ENCODE measurements around the gene ZNF516.
"Not testable (repeated sequence)": the region's sequence is repeated elsewhere in the genome, so short reads cannot be mapped to it uniquely, and the experiment has no call there.

ZNF516 gene

GRCh38 chr18:76495006-76495370, at the start of gene ZNF516:
TSS of gene ZNF516 (minus strand) at chr18:76495242. CDS start at chr18:76443054, 52,188 bp downstream.
- DNase-seq: no peak

GRCh38 chr18:76538846-76539245, 43.8 kb upstream of the ZNF516 start:
- DNase-seq: no peak

GRCh38 chr18:76537621-76538020, 42.6 kb upstream of the ZNF516 start:
- no peak for DNase-seq

GRCh38 chr18:76536593-76536992, 41.6 kb upstream of the ZNF516 start:
- not testable (repeated sequence) for DNase-seq

GRCh38 chr18:76532875-76533274, 37.8 kb upstream of the ZNF516 start:
- no peak for DNase-seq

GRCh38 chr18:76530846-76531245, 35.8 kb upstream of the ZNF516 start:
- DNase-seq: no peak

GRCh38 chr18:76530391-76530790, 35.3 kb upstream of the ZNF516 start:
- no peak for DNase-seq

- DNase-seq: no peak
These were observed 34.4 kb upstream of the ZNF516 start for GRCh38 chr18:76529433-76529811.

- no peak for DNase-seq
These were observed 33.7 kb upstream of the ZNF516 start for GRCh38 chr18:76528477-76529432.

- DNase-seq: no peak
These were observed 30.9 kb upstream of the ZNF516 start for GRCh38 chr18:76525911-76526310.

- no peak for DNase-seq
These were observed 30.1 kb upstream of the ZNF516 start for GRCh38 chr18:76524900-76525698.

- no peak for DNase-seq
These were observed 29.4 kb upstream of the ZNF516 start for GRCh38 chr18:76524477-76524876.

GRCh38 chr18:76522551-76522950, 27.5 kb upstream of the ZNF516 start:
- DNase-seq: no peak

GRCh38 chr18:76522122-76522503, 27.1 kb upstream of the ZNF516 start:
- no peak for DNase-seq

- DNase-seq: no peak
These were observed 26.5 kb upstream of the ZNF516 start for GRCh38 chr18:76521417-76522121.

- DNase-seq: no peak
These were observed 24.0 kb upstream of the ZNF516 start for GRCh38 chr18:76518860-76519538.

GRCh38 chr18:76518123-76518859, 23.2 kb upstream of the ZNF516 start:
- no peak for DNase-seq

GRCh38 chr18:76515576-76515975, 20.5 kb upstream of the ZNF516 start:
- no peak for DNase-seq

- DNase-seq: no peak
These were observed 19.5 kb upstream of the ZNF516 start for GRCh38 chr18:76514573-76514972.

- DNase-seq: no peak
These were observed 12.9 kb upstream of the ZNF516 start for GRCh38 chr18:76507830-76508385.

- DNase-seq: no peak
These were observed 12.1 kb upstream of the ZNF516 start for GRCh38 chr18:76506974-76507764.

Data from activated CD4-positive, alpha-beta T cell treated with anti-CD3 and anti-CD28 coated beads for 1 hour (primary cell).